Stimulated activated CD4-positive, alpha-beta T cell treated with anti-CD3 and anti-CD28 coated beads, Interleukin-15, amount 100 ng/mL, for 1 hour (primary cell): ENCODE results near the gene LSAMP.

Source experiments
- DNase-seq, 2 donors: peaks; one replicate each; pipeline ENCODE4 v3.0.0-alpha.2; 2020; ENCODE audit warnings: low read depth in 1 of 2, low spot score in 1 of 2

LSAMP gene

GRCh38 chr3:116445311-116445841 lies at the start of gene LSAMP:
LSAMP (minus strand) TSS chr3:116445487.
- DNase-seq: no peak

- DNase-seq: no peak
Observed at GRCh38 chr3:116492379-116492778, 47.1 kb upstream of the LSAMP start.

GRCh38 chr3:116483135-116483534 lies 37.8 kb upstream of the LSAMP start:
- no peak for DNase-seq

- DNase-seq: no peak
Observed at GRCh38 chr3:116476691-116477090, 31.4 kb upstream of the LSAMP start.

- DNase-seq: no peak
Observed at GRCh38 chr3:116474801-116475200, 29.5 kb upstream of the LSAMP start.

GRCh38 chr3:116474032-116474780 lies 28.9 kb upstream of the LSAMP start:
- no peak for DNase-seq

GRCh38 chr3:116473602-116474001 lies 28.3 kb upstream of the LSAMP start:
- DNase-seq: no peak

- no peak for DNase-seq
Observed at GRCh38 chr3:116470605-116471197, 25.4 kb upstream of the LSAMP start.

- no peak for DNase-seq
Observed at GRCh38 chr3:116469546-116469945, 24.3 kb upstream of the LSAMP start.

- no peak for DNase-seq
Observed at GRCh38 chr3:116464276-116464798, 19.1 kb upstream of the LSAMP start.

GRCh38 chr3:116453666-116454346 lies 8.5 kb upstream of the LSAMP start:
- no peak for DNase-seq

GRCh38 chr3:116449546-116450350 lies 4.5 kb upstream of the LSAMP start:
- DNase-seq: no peak

- no peak for DNase-seq
Observed at GRCh38 chr3:116445990-116446389, 703 bp upstream of the LSAMP start.

GRCh38 chr3:116444819-116445310 lies 422 bp downstream of the LSAMP start:
- no peak for DNase-seq

- no peak for DNase-seq
Observed at GRCh38 chr3:116444115-116444747, 1.1 kb downstream of the LSAMP start.

- no peak for DNase-seq
Observed at GRCh38 chr3:116443191-116443661, 2.1 kb downstream of the LSAMP start.

- no peak for DNase-seq
Observed at GRCh38 chr3:116442331-116443021, 2.8 kb downstream of the LSAMP start.

- DNase-seq: no peak
Observed at GRCh38 chr3:116441652-116442051, 3.6 kb downstream of the LSAMP start.

GRCh38 chr3:116440196-116440595 lies 5.1 kb downstream of the LSAMP start:
- DNase-seq: no peak

GRCh38 chr3:116433552-116433951 lies 11.7 kb downstream of the LSAMP start:
- no peak for DNase-seq
